H9 (cell line): Measurements from ENCODE around the gene IGF1R. TPM values are rescaled to one million over a fixed set of nuclear protein-coding genes. Genes with fewer than 3 reads are reported as not detected.

Experiments
- DNase-seq: peaks from one replicate; pipeline ENCODE4 v3.0.0-alpha.2; 2017
- H2AFZ ChIP-seq: one replicate; pipeline ENCODE4 v1.6.1; 2013; ENCODE audit warnings: mild to moderate bottlenecking, low read length, control low read depth, moderate library complexity
- H2AK5ac ChIP-seq: 2 replicates; pipeline ENCODE4 v1.6.1; 2013; ENCODE audit warnings: low read length, control low read depth, mixed read lengths; ENCODE audit not compliant: insufficient read length
- H2BK120ac ChIP-seq: one replicate; pipeline ENCODE4 v1.6.1; 2013; ENCODE audit warnings: low read depth, mild to moderate bottlenecking, low read length, control low read depth, inconsistent platforms; ENCODE audit not compliant: poor library complexity, severe bottlenecking
- H2BK12ac ChIP-seq: 2 replicates; pipeline ENCODE4 v1.6.1; 2013; ENCODE audit warnings: low read length, control low read depth, mixed read lengths, low read depth; ENCODE audit not compliant: insufficient read length
- H2BK15ac ChIP-seq: 2 replicates; pipeline ENCODE4 v1.6.1; 2013; ENCODE audit warnings: low read depth, low read length, control low read depth
- H2BK20ac ChIP-seq: one replicate; pipeline ENCODE4 v1.6.1; 2013; ENCODE audit warnings: low read depth, mild to moderate bottlenecking, low read length, control low read depth, inconsistent platforms; ENCODE audit not compliant: poor library complexity, severe bottlenecking
- H2BK5ac ChIP-seq: 2 replicates; pipeline ENCODE4 v1.6.1; 2013; ENCODE audit warnings: low read length, control low read depth, mixed read lengths; ENCODE audit not compliant: insufficient read length
- H3K14ac ChIP-seq: 2 replicates; pipeline ENCODE4 v1.6.1; 2013; ENCODE audit warnings: low read length, control low read depth; ENCODE audit not compliant: insufficient read depth
- H3K18ac ChIP-seq: 2 replicates; pipeline ENCODE4 v1.6.1; 2013; ENCODE audit warnings: low read depth, mild to moderate bottlenecking, mixed read lengths, low read length, control low read depth; ENCODE audit not compliant: insufficient read length
- H3K23ac ChIP-seq: 2 replicates; pipeline ENCODE4 v1.6.1; 2013; ENCODE audit warnings: low read length, control low read depth, mixed read lengths, low read depth; ENCODE audit not compliant: insufficient read length
- H3K23me2 ChIP-seq: 2 replicates; pipeline ENCODE4 v1.6.1; 2013; ENCODE audit warnings: low read depth, mild to moderate bottlenecking, mixed read lengths, low read length, control low read depth; ENCODE audit not compliant: insufficient read length, poor library complexity, severe bottlenecking
- H3K27ac ChIP-seq: 2 replicates; pipeline ENCODE4 v1.5.1; 2013; ENCODE audit warnings: low read length, control low read depth, mixed read lengths, low read depth; ENCODE audit not compliant: insufficient read length
- H3K27me3 ChIP-seq: 2 replicates; pipeline ENCODE4 v1.6.1; 2013; ENCODE audit warnings: low read length, control low read depth, inconsistent platforms; ENCODE audit not compliant: insufficient read depth
- H3K4ac ChIP-seq: 2 replicates; pipeline ENCODE4 v1.6.1; 2013; ENCODE audit warnings: low read depth, mild to moderate bottlenecking, control low read depth, inconsistent platforms, low read length, moderate library complexity
- H3K4me1 ChIP-seq: 2 replicates; pipeline ENCODE4 v1.6.1; 2013; ENCODE audit warnings: low read length, control low read depth, inconsistent platforms; ENCODE audit not compliant: insufficient read depth
- H3K4me2 ChIP-seq: 2 replicates; pipeline ENCODE4 v1.6.1; 2013; ENCODE audit warnings: low read length, control low read depth, mixed read lengths; ENCODE audit not compliant: insufficient read length, insufficient read depth
- H3K56ac ChIP-seq: 2 replicates; pipeline ENCODE4 v1.6.1; 2013; ENCODE audit warnings: low read depth, mild to moderate bottlenecking, mixed read lengths, low read length, control low read depth; ENCODE audit not compliant: insufficient read length
- H3K79me1 ChIP-seq: 2 replicates; pipeline ENCODE4 v1.6.1; 2013; ENCODE audit warnings: low read depth, mild to moderate bottlenecking, moderate library complexity, low read length, control low read depth, inconsistent platforms; ENCODE audit not compliant: insufficient read depth, poor library complexity, severe bottlenecking
- H3K79me2 ChIP-seq: 2 replicates; pipeline ENCODE4 v1.6.1; 2013; ENCODE audit warnings: low read length, control low read depth, inconsistent platforms; ENCODE audit not compliant: insufficient read depth
- H3K9ac ChIP-seq: 2 replicates; pipeline ENCODE4 v1.6.1; 2013; ENCODE audit warnings: low read length, control low read depth, mixed read lengths; ENCODE audit not compliant: insufficient read length; ENCODE audit errors: extremely low read depth
- H3K9me3 ChIP-seq: one replicate; pipeline ENCODE4 v1.6.1; 2013; ENCODE audit warnings: low read depth, low read length, inconsistent platforms; ENCODE audit not compliant: control insufficient read depth
- H3T11ph ChIP-seq: one replicate; pipeline ENCODE4 v1.6.1; 2013; ENCODE audit warnings: mild to moderate bottlenecking, low read length, control low read depth, inconsistent platforms
- H4K20me1 ChIP-seq: one replicate; pipeline ENCODE4 v1.6.1; 2013; ENCODE audit not compliant: control insufficient read depth, insufficient read length, insufficient read depth
- H4K5ac ChIP-seq: 2 replicates; pipeline ENCODE4 v1.6.1; 2013; ENCODE audit warnings: low read depth, mild to moderate bottlenecking, mixed read lengths, low read length, control low read depth; ENCODE audit not compliant: insufficient read length
- H4K8ac ChIP-seq: replicated peaks from 2 replicates; pipeline ENCODE4 v1.6.1; 2013; ENCODE audit warnings: low read length, control low read depth, mixed read lengths, low read depth; ENCODE audit not compliant: insufficient read length
- H4K91ac ChIP-seq: 2 replicates; pipeline ENCODE4 v1.6.1; 2013; ENCODE audit warnings: low read depth, mild to moderate bottlenecking, moderate library complexity, mixed read lengths, low read length, control low read depth; ENCODE audit not compliant: insufficient read length
- H3K27ac Mint-ChIP-seq, 3 experiments: 2 replicates in 2 of 3; 3 replicates in 1 of 3; pipeline ENCODE4 v1.8.0; 2020 to 2021; ENCODE audit warnings: mixed read lengths in 3 of 3, mild to moderate bottlenecking in 1 of 3, moderate library complexity in 1 of 3
- H3K27me3 Mint-ChIP-seq: 2 replicates; pipeline ENCODE4 v1.8.0; 2021; ENCODE audit warnings: low read depth, mild to moderate bottlenecking, moderate library complexity, mixed read lengths
- H3K36me3 Mint-ChIP-seq, 3 experiments: 2 replicates in 2 of 3; 3 replicates in 1 of 3; pipeline ENCODE4 v1.8.0; 2020 to 2021; ENCODE audit warnings: low read depth in 3 of 3, mixed read lengths in 3 of 3; ENCODE audit not compliant: insufficient read depth in 1 of 3
- H3K4me1 Mint-ChIP-seq, 2 experiments: 2 replicates each; pipeline ENCODE4 v1.8.0; 2020; ENCODE audit warnings: mixed read lengths in 2 of 2
- H3K4me3 Mint-ChIP-seq, 2 experiments: 2 replicates in 1 of 2; 3 replicates in 1 of 2; pipeline ENCODE4 v1.8.0; 2020 to 2021; ENCODE audit warnings: mild to moderate bottlenecking in 2 of 2, mixed read lengths in 2 of 2, moderate library complexity in 1 of 2
- H3K9me3 Mint-ChIP-seq, 2 experiments: 2 replicates in 1 of 2; 3 replicates in 1 of 2; pipeline ENCODE4 v1.8.0; 2020; ENCODE audit warnings: mild to moderate bottlenecking in 2 of 2, mixed read lengths in 2 of 2, moderate library complexity in 1 of 2
- WGBS: extraction: QIAGEN DNeasy Blood & Tissue Kit; methylation state at CpG from one replicate; pipeline ENCODE4 v1.1.7; 2013; ENCODE audit warnings: missing lambda C conversion rate, low lambda C conversion rate, mixed read lengths; ENCODE audit not compliant: insufficient read length; ENCODE audit errors: extremely low coverage; 5-methylcytosine and 5-hydroxymethylcytosine counted together
- total RNA-seq: library from RNA; stranded (reverse); gene quantifications from 2 replicates; pipeline ENCODE4 v1.2.1, GENCODE V29; 2021
- TF ChIP-seq, protein P1 (sequence below): fragments of 200-600 bp; sonication (generic); conservative IDR thresholded peaks from 3 replicates; pipeline ENCODE4 v1.8.0; 2021; ENCODE audit warnings: antibody characterized with exemption, mild to moderate bottlenecking

Gene IGF1R
- total RNA-seq, 1 experiment from 2014 or later = 70.0 TPM

DNA sequence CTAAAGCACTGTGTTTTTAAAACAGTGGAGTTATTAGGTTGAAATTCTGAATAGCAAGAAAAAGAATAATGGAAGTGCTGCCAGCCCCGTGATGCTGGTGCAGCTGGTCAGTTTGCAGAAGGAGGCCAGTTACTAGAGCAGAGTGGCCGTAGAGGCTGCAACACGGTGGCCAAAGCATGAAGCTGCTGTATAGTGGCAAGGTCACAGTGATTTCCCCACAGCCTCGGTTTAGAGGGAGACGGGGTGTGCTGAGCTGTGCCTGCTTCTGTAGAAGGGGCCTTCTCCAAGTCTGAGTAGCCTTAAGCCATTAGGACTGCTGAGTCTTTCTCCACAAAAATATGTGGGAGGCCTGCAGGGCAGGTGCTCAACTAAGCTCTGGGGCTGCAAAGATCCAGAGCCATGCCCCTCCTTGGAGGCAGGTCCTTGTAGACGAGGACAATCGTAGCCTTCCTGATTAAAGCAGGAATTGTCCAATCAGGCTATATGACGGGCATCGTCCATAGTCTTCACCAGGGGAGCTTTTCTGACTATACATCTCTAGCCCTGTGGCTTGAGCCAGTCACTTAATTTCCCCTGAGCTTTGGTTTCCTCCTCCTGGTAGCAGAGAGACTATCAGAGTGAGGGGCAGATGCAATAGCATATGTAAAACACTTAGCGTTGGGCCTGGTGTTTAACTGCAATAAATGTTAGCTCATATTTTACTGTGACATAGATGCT, 207.6 kb downstream of the IGF1R start:
- no peak overlapping the region for H3T11ph ChIP-seq
- H3K27me3 Mint-ChIP-seq = no peaks in the 10 kb centered on the region
- peaks cover 83 to 85% of the 10 kb centered on the region in 2 experiments for H3K4me1 Mint-ChIP-seq
- peaks cover 8% of the 10 kb centered on the region for H3K79me1 ChIP-seq
- H4K20me1 ChIP-seq = no peaks in the 10 kb centered on the region
- no peak overlapping the region for H3K9ac ChIP-seq
- H3K14ac ChIP-seq = no peak overlapping the region
- TF ChIP-seq, protein P1, sequence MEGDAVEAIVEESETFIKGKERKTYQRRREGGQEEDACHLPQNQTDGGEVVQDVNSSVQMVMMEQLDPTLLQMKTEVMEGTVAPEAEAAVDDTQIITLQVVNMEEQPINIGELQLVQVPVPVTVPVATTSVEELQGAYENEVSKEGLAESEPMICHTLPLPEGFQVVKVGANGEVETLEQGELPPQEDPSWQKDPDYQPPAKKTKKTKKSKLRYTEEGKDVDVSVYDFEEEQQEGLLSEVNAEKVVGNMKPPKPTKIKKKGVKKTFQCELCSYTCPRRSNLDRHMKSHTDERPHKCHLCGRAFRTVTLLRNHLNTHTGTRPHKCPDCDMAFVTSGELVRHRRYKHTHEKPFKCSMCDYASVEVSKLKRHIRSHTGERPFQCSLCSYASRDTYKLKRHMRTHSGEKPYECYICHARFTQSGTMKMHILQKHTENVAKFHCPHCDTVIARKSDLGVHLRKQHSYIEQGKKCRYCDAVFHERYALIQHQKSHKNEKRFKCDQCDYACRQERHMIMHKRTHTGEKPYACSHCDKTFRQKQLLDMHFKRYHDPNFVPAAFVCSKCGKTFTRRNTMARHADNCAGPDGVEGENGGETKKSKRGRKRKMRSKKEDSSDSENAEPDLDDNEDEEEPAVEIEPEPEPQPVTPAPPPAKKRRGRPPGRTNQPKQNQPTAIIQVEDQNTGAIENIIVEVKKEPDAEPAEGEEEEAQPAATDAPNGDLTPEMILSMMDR = no peak
- no peaks in the 10 kb centered on the region for H3K9me3 ChIP-seq
- no peak for DNase-seq
- no peak overlapping the region for H2AFZ ChIP-seq
- WGBS = no CpG with 5 or more reads among the region's 10 CpGs
- H4K8ac ChIP-seq = no peak overlapping the region
- H3K23ac ChIP-seq = no peak overlapping the region
- H3K18ac ChIP-seq = no peak overlapping the region
- H3K27me3 ChIP-seq = no peaks in the 10 kb centered on the region
- H3K27ac ChIP-seq = no peak overlapping the region
- peaks cover 25% of the 10 kb centered on the region; the same call in 1 of the 2 replicates for H3K4me1 ChIP-seq
- H2AK5ac ChIP-seq = no peak overlapping the region
- no peak overlapping the region for H2BK15ac ChIP-seq
- no peak overlapping the region for H2BK5ac ChIP-seq
- H2BK120ac ChIP-seq = no peak overlapping the region
- H3K4me2 ChIP-seq = no peak overlapping the region
- no peaks in the 10 kb centered on the region for H3K9me3 Mint-ChIP-seq
- H3K4me3 Mint-ChIP-seq = no peak overlapping the region
- H3K27ac Mint-ChIP-seq = peak overlapping the region in 1 of 3 experiments; percentile 56; a peak in 1 of 7 replicates
- H4K5ac ChIP-seq = no peak overlapping the region
- H3K4ac ChIP-seq = no peak overlapping the region
- H2BK20ac ChIP-seq = no peak overlapping the region
- H3K23me2 ChIP-seq = peaks cover 4% of the 10 kb centered on the region
- no peaks in the 10 kb centered on the region for H3K36me3 Mint-ChIP-seq
- H4K91ac ChIP-seq = no peak overlapping the region
- H3K56ac ChIP-seq = no peak overlapping the region
- peaks cover 34% of the 10 kb centered on the region; the same call in 1 of the 2 replicates for H3K79me2 ChIP-seq
- H2BK12ac ChIP-seq = no peak overlapping the region
